ENCODE measurements around the gene MBOAT2. TPM values are rescaled to one million over a fixed set of nuclear protein-coding genes. Genes with fewer than 3 reads are reported as not detected.

MBOAT2 gene
- polyA plus RNA-seq, 1 donor from 2014 or later, result 205 TPM

DNA sequence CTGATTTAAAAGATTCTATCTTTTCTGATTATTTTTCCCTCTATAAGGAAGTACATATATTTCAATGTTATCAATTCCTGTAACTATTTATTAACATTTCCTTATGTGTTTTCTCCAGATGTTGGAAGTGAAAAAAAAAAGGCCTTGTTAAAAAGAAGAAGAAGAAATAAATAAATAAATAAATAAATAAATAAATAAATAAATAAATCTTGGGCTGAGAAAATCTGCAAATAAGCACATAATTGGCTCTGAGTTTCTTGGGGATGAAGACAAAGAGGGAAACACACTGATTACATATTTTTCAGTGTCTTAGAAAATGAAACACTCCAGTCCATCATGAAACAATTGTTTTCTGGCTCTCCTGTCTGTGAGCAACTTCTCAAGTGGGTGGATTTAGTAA, 21.1 kb upstream of the MBOAT2 start:
- no peaks in the 10 kb centered on the region for H3K27me3 ChIP-seq (ENCODE audit: insufficient read depth, low read depth, low read length)
- no peak overlapping the region for H3K9ac ChIP-seq (ENCODE audit: low read length)
- H3K9me3 ChIP-seq (ENCODE audit: low read length), result no peaks in the 10 kb centered on the region
- no peak overlapping the region for H3K4me2 ChIP-seq (ENCODE audit: low read length)
- no peaks in the 10 kb centered on the region for H4K20me1 ChIP-seq (ENCODE audit: insufficient read depth)
- no peak overlapping the region for H3K4me3 ChIP-seq (ENCODE audit: low read length)
- TF ChIP-seq RAD21 (conservative IDR thresholded peaks at IDR 0.05) (no peak), EP300 (conservative IDR thresholded peaks at IDR 0.05; ENCODE audit: poor library complexity, severe bottlenecking) (no peak), TAF1 (IDR thresholded peaks at IDR 0.05; ENCODE audit: low read depth) (no peak), MXI1 (conservative IDR thresholded peaks at IDR 0.05; ENCODE audit: poor library complexity, severe bottlenecking) (no peak), EZH2 (IDR thresholded peaks at IDR 0.05; ENCODE audit: borderline replicate concordance, insufficient read depth, low read length, poor library complexity, severe bottlenecking) (no peak), POLR2AphosphoS5 (IDR thresholded peaks at IDR 0.05) (no peak)
- TF ChIP-seq, protein P1, sequence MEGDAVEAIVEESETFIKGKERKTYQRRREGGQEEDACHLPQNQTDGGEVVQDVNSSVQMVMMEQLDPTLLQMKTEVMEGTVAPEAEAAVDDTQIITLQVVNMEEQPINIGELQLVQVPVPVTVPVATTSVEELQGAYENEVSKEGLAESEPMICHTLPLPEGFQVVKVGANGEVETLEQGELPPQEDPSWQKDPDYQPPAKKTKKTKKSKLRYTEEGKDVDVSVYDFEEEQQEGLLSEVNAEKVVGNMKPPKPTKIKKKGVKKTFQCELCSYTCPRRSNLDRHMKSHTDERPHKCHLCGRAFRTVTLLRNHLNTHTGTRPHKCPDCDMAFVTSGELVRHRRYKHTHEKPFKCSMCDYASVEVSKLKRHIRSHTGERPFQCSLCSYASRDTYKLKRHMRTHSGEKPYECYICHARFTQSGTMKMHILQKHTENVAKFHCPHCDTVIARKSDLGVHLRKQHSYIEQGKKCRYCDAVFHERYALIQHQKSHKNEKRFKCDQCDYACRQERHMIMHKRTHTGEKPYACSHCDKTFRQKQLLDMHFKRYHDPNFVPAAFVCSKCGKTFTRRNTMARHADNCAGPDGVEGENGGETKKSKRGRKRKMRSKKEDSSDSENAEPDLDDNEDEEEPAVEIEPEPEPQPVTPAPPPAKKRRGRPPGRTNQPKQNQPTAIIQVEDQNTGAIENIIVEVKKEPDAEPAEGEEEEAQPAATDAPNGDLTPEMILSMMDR (IDR thresholded peaks at IDR 0.05; ENCODE audit: poor library complexity, severe bottlenecking), result no peak
- TF ChIP-seq, protein P2, sequence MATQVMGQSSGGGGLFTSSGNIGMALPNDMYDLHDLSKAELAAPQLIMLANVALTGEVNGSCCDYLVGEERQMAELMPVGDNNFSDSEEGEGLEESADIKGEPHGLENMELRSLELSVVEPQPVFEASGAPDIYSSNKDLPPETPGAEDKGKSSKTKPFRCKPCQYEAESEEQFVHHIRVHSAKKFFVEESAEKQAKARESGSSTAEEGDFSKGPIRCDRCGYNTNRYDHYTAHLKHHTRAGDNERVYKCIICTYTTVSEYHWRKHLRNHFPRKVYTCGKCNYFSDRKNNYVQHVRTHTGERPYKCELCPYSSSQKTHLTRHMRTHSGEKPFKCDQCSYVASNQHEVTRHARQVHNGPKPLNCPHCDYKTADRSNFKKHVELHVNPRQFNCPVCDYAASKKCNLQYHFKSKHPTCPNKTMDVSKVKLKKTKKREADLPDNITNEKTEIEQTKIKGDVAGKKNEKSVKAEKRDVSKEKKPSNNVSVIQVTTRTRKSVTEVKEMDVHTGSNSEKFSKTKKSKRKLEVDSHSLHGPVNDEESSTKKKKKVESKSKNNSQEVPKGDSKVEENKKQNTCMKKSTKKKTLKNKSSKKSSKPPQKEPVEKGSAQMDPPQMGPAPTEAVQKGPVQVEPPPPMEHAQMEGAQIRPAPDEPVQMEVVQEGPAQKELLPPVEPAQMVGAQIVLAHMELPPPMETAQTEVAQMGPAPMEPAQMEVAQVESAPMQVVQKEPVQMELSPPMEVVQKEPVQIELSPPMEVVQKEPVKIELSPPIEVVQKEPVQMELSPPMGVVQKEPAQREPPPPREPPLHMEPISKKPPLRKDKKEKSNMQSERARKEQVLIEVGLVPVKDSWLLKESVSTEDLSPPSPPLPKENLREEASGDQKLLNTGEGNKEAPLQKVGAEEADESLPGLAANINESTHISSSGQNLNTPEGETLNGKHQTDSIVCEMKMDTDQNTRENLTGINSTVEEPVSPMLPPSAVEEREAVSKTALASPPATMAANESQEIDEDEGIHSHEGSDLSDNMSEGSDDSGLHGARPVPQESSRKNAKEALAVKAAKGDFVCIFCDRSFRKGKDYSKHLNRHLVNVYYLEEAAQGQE (IDR thresholded peaks at IDR 0.05; ENCODE audit: borderline replicate concordance), result no peak
- H3K9me2 ChIP-seq (ENCODE audit: insufficient read depth, low read length), result no peaks in the 10 kb centered on the region
- no peak overlapping the region for H3K27ac ChIP-seq (ENCODE audit: low read length)
- no peak overlapping the region for H2AFZ ChIP-seq (ENCODE audit: low read depth, low read length)
- H3F3A ChIP-seq (ENCODE audit: insufficient read depth, low read length, poor library complexity, severe bottlenecking), result no peaks in the 10 kb centered on the region
- no peaks in the 10 kb centered on the region for H3K36me3 ChIP-seq (ENCODE audit: insufficient read depth, low read length)
- H3K79me2 ChIP-seq (replicated peaks; ENCODE audit: insufficient read depth, low read length), result no peaks in the 10 kb centered on the region

DNA sequence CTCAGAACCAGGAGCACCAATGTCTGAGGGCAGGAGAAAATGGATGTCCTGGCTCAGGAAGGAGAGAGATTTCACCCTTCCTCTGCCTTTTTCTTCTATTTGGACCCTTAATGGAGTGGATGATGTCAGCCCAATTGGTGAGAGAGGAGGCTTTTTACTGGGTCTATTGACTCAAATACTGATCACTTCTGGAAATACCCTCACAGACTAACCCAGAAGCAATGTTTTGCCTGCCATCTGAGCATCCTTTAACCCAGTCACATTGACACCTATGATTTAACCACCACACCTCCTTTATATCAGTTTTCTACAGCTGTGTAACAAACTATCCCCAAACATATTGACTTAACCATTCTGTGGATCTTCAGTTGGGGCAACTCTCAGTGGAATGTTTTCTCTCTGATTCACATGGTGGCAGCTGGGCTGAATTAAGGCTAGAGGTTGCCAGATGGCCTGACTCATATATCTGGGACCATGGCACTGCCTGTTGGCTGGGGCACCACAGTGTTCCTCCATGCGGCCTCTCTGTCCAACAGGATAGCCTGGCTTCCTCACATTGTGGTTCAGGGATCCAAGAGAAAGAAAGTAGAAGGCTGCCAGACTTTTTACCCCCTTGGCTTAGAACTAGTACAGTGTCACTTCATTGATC, 18.2 kb upstream of the MBOAT2 start:
- TF ChIP-seq TAF1 (IDR thresholded peaks at IDR 0.05; ENCODE audit: low read depth), result no peak
- TF ChIP-seq RAD21 (conservative IDR thresholded peaks at IDR 0.05), result no peak
- no peak for TF ChIP-seq EP300 (conservative IDR thresholded peaks at IDR 0.05; ENCODE audit: poor library complexity, severe bottlenecking)
- TF ChIP-seq SMC3 (conservative IDR thresholded peaks at IDR 0.05; ENCODE audit: poor library complexity), result no peak
- TF ChIP-seq, protein P1 (IDR thresholded peaks at IDR 0.05; ENCODE audit: poor library complexity, severe bottlenecking), result no peak
- no peak for TF ChIP-seq EZH2 (IDR thresholded peaks at IDR 0.05; ENCODE audit: borderline replicate concordance, insufficient read depth, low read length, poor library complexity, severe bottlenecking)
- TF ChIP-seq POLR2AphosphoS5 (IDR thresholded peaks at IDR 0.05), result no peak
- TF ChIP-seq, protein P2 (IDR thresholded peaks at IDR 0.05; ENCODE audit: borderline replicate concordance), result no peak
- TF ChIP-seq MXI1 (conservative IDR thresholded peaks at IDR 0.05; ENCODE audit: poor library complexity, severe bottlenecking), result no peak
- no peak overlapping the region for H3K4me3 ChIP-seq (ENCODE audit: low read length)
- no peaks in the 10 kb centered on the region for H3K79me2 ChIP-seq (replicated peaks; ENCODE audit: insufficient read depth, low read length)
- H3K4me2 ChIP-seq (ENCODE audit: low read length), result no peak overlapping the region
- H3K27ac ChIP-seq (ENCODE audit: low read length), result no peak overlapping the region
- H3K9me2 ChIP-seq (ENCODE audit: insufficient read depth, low read length), result no peaks in the 10 kb centered on the region
- H4K20me1 ChIP-seq (ENCODE audit: insufficient read depth), result no peaks in the 10 kb centered on the region
- no peak overlapping the region for H2AFZ ChIP-seq (ENCODE audit: low read depth, low read length)
- H3K27me3 ChIP-seq (ENCODE audit: insufficient read depth, low read depth, low read length), result no peaks in the 10 kb centered on the region
- no peaks in the 10 kb centered on the region for H3K36me3 ChIP-seq (ENCODE audit: insufficient read depth, low read length)
- H3K9me3 ChIP-seq (ENCODE audit: low read length), result no peaks in the 10 kb centered on the region
- H3K9ac ChIP-seq (ENCODE audit: low read length), result no peak overlapping the region
- no peaks in the 10 kb centered on the region for H3F3A ChIP-seq (ENCODE audit: insufficient read depth, low read length, poor library complexity, severe bottlenecking)
